Middle frontal gyrus (tissue), 1 donor: ENCODE results near the gene ARL6IP1.
"Not testable (repeated sequence)": the region's sequence is repeated elsewhere in the genome, so short reads cannot be mapped to it uniquely, and the experiment has no call there.

ENCODE experiments used
- DNase-seq: peaks from one replicate; pipeline ENCODE4 v3.0.0-alpha.2; 2015; ENCODE audit warnings: low spot score; ENCODE audit errors: extremely low spot score

ARL6IP1 gene

DNA sequence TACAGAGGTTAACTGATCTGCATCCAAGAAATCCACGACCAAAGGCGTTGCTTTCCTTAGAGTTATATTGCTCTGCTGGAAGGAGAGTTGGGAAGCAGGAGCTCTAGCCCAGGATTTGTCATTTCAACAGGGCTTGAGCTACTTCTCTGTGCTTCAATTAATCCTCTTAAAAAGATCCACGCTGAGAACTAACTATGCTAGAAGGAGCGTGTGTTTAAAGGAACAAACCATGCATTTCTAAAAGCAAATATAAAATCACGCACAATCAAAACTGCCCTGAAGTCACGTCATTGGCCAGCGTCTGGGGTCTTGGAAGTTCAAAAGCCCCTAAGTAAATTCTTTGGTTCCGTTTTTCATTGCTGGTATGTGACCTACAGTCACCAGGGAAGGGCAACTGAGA lies 1.1 kb downstream of the ARL6IP1 start:
- DNase-seq = no peak

DNA sequence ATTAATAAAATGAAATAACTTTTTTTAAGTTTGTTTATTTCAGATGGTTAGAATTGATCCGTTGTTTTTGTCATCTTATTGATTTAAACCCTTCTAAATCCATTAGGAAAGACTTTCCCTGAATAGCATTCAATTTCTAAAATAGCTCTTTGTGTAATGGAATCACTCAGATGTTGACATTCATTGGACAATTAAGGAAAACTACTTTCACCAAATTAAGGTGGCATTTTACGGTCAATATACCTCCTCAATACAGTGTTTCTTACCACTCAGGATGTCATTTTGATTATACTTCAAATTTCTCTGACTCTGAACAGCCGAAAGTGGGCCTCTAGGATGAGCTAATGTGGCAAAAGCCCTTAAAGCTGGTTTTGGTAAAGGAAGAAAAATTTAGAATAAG lies 1.8 kb downstream of the ARL6IP1 start:
- no peak for DNase-seq

DNA sequence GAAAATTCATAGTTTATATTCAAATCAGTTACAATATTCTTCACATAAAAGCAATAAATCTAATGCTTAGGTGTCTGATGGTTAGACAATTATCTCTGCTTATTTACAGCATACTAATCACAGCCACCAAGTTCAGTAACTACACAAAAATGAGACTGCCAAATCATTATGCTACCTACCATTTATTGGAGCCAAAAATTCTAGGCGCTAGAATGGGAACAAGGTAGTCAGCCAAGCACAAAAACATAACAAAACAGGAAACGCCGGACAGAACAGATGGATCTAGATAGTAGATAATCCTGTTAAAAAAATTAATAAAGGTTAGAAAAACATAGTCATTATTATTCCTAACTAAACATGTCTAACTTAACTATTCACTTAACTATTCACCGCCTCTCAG lies 3.6 kb downstream of the ARL6IP1 start:
- DNase-seq = no peak

DNA sequence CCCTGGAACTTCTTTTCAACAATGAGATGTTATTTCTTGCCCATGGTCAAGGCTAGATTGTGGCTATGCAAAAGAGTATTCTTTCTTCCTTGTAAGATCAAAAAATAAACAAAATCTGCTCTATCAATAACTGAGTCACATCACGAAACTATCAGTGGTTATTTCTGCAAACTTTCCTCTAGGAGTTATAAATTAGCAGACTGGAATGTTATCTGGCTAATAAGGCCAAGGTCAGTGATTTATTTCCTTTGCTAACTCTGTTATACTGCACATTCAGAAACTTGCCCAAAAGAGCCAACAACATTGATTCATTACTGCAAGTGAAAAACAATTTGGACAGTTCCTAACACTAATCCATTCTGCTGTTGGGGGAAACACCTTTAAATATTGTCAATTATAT lies 5.0 kb downstream of the ARL6IP1 start:
- no peak for DNase-seq

DNA sequence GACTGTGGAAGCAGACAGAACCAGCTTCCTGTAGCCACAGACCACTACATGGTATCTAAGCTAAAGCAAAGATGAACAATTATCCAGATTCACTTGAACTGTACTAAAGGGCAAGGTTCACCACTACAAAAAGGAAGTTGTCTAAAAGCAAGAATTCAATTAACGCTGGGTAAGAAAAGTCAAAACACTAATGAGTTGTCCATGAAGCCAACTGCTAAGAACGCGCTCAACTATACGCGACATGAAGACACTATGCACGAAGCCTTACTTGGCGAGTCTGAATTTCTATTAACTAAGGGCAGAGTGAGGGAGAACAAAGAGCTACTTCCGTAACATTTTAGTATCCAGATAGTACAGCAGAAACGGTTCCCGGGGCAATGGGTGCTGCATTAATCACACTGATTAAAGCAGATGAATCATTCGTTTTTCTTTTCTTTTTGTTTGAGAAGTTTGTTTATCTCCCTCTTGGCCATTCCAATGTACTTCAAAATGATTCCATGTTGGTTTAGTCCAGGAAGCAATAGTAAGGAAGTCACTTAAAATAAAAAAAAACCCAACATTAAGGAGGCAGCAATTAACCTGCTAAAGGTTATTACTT lies 8.4 kb downstream of the ARL6IP1 start:
- no peak for DNase-seq

DNA sequence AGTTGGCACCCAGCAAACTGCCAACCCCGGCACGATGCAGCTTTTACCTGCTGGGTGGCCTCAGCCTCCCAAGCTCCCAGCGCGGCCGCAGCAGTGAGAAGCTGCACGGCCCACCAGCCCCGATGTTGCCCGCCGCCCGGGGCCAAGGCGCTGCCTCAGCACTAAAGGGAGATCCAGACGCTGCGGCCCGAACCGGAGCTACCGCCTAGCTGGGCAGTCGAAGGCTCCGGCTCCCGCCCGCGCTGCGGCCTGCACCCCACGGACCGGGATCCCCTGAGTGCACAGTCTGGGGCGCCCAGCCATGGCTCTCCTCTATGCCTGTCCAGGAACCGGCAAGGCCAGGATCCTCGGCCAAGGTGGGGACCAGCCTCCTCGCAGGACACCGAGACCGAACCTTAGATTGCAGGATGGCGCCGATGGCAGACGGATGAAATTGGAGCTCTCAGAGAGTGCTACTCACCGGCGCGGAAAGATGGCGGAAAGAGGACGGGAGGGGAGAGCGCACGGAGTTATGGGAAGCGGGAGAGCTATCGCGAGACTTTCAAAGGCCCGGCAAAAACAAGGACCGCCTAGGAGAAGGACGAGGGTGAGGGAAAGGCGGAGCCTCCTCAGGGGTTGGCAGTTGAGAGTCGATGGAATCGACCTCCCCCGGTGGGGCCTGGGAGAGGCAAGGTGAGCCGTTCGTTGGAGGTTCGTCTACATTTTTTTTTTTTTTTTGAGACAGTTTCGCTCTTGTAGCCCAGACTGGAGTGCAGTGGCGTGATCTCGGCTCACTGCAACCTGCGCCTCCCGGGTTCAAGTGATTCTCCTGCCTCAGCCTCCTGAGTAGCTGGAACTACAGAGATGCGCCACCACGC lies 11.3 kb downstream of the ARL6IP1 start, which contains the start of gene RPS15A:
Gene RPS15A (minus strand): TSS at position 485 of the 857 bp plus-strand sequence. CDS start 1,221 bp downstream, outside the sequence.
- DNase-seq = peak; percentile 92

DNA sequence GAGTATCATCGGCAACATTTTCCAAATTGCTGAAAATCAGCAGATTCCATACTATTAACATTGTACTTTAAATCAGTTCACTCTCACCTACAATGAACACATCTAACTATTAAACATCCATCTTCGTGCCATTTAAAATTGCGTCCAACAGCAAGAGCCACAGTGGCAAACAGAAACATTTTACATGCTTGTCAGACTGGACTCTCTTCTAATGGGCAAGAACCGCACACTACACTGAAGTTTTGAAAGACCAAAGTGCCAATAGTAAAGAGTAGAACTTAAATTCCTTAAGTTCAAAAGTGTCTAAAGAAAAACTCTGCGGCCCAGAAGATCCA lies 11.9 kb downstream of the ARL6IP1 start:
- no peak for DNase-seq

DNA sequence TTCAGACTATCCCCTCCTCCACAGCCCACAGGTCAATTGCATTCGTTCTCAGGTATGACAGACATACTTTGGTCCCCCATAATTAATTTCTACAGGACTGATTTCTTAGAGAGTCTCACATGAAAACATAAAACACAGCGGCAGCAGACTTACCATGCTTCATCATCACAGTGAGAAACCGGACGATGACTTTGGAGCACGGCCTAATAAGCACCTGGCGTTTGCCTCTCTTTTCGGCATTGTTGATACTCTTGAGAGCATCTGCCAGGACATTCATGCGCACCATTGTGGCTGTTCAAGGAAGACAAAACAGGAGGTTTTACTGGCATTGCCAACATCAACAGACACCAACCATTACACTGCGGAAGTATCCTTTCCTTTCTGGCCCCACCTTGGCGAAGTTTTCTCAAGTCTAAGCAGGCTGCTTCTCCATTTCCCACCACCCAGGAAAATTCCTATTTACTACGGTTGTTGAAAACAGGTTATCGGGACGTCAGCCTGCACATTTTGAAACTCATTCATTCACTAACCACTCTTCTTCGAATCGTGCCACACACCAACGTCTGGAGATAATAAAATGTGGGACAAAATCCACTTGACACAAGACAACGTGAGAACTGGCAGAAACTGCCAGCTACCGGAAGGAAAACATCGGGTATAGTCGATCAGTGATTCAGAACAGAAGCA lies 12.4 kb downstream of the ARL6IP1 start:
- DNase-seq = no peak

DNA sequence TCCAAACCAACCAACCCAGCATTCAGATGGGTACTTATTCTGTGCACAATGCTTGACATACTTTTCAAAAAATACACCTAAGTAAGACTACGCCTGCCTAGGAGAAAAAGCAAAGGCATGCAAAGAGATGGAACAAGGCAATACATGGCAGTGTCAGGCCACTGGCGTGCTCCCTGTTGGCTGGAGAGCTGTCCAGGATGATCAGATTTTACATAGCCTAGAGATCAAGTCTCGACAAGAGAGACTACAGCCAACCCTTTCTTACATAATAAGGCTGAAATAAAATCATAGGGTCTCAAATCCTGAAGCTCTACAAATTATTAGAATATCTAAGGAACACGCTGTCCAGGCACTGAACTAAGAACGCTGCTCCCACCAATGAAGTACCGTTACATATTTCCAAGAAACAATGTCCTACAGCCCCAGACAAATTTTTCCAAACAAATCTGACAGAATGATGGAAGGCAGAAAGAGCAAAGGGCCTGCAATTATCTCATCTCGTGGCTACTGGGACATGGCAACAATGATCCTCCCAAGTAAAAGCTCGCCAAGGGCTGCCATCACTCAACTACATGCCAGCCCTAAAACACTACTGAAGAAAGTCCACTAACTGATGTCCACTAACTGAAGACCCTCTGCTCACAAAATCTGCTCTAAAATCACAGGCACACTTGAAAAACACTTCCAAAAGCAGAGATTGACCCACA lies 16.3 kb downstream of the ARL6IP1 start:
- no peak for DNase-seq

DNA sequence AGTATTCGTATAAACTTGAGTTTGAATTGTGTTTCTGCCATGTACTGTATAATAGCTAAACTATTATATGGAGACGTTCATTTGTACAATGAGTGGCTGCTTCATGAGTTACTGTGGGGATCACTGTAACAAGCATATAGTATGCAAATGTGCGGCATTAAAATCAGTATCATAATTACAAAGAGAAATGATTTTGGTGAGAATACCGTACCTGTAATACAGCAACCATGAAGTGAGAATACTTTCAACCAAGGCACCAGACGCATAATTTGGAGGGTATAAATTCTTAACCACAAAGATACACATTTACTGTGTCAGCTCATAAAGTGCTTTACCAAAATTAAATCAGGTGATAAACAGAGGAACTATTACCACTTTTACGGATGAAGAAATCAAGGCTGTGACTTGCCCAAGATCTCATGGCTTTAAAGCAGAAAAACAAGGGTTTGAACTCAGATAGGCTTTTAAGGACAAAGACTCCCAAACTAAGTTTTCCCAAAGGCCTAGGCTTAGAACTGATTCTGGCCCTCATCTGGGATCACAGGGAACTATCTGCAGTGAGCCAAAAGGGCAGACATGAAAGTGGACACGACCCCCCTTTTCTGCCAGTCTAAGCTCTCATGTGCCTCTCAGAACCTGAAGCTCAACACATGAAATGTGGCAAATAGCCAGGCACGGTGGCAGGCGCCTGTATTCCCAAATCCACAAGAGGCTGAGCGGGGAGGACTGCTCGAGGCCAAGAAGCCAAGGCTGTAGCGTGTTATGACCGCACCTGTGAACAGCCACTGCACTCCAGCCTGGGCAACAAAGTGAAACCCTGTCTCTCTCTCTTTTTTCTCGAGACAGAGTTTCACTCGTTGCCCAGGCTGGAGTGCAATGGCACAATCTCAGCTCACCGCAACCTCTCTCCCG lies 17.7 kb downstream of the ARL6IP1 start:
- DNase-seq = no peak

DNA sequence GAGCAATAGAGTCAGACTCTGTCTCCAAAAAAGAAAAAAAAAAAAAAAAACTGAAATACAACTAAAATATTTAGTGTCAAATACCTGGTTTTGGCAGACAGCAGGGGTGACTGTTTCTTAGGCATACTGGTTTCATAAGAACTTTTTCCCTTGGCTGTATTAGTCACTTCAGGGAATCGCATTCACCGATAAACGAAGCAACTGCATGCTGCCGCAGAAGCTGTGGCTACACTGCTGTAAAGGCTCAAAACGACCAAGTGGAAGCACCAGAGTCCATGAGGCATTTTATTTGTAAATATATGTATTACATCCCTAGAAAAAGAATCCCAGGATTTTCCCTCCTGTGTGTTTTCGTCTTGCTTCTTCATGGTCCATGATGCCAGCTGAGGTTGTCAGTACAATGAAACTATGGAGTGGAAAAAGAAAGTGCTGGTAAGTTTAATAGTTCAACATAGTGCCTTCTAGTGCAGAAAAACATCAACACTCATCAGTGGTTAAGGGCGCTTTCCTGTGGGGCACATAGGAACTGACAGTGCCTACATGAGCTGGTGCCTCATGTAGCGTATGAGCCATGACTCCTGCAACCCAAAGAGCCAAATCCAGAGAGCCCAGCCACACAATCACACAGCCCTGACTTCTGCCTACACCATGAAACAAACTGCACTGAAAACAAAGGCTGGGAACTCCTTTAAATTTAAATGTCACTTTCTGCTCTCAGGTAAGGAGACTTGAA lies 18.5 kb downstream of the ARL6IP1 start:
- no peak for DNase-seq

DNA sequence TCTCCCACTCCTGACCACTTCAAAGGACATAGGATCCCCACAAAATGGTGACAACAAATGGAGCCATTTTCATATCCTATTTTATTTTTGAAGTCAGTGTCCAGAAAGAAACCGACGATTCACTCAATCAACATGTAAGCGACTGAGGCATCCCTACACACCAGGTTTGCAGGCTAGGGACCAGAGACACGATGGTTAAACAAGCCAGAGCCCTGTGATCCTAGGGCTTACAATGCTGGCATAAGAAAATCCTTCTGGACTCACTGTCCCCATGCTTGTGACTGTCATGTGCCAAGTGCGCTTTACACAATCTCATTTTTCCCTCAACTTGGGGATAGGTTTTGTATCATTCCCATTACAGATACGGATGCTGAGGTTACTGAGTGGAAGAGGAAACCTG lies 20.1 kb downstream of the ARL6IP1 start:
- not testable (repeated sequence) for DNase-seq

DNA sequence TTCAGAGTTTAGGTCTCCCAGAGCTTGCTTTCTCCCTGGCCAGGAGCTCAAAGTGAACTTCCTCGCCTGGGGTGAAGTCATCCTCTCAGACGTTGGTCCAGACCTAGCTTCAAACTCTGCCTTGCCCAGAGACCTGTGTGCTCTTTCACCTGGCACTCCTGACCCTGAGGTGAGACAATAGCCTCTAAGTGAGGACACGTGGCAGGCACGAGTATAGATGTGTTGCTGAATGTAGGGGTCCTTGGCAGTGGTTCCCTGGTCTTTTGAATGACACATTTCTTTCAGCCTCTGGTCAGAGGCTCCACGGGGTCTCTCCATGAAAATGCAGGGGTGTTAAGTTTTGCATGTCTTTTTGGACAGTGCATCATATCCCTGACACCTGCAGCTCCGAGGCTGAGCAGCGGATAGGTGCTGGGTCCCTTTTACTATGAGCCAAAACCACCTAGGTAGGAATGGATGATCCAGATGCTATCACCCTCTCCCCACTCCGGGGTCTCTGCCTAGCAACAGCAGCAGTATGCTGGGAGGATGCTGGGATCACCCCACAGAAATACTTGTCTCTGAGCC lies 20.8 kb downstream of the ARL6IP1 start:
- not testable (repeated sequence) for DNase-seq

DNA sequence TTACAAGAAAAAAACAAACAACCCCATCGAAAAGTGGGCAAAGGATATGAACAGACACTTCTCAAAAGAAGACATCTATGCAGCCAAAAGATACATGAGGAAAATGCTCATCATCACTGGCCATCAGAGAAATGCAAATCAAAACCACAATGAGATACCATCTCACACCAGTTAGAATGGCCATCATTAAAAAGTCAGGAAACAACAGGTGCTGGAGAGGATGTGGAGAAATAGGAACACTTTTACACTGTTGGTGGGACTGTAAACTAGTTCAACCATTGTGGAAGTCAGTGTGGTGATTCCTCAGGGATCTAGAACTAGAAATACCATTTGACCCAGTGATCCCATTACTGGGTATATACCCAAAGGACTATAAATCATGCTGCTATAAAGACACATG lies 23.7 kb downstream of the ARL6IP1 start:
- not testable (repeated sequence) for DNase-seq

DNA sequence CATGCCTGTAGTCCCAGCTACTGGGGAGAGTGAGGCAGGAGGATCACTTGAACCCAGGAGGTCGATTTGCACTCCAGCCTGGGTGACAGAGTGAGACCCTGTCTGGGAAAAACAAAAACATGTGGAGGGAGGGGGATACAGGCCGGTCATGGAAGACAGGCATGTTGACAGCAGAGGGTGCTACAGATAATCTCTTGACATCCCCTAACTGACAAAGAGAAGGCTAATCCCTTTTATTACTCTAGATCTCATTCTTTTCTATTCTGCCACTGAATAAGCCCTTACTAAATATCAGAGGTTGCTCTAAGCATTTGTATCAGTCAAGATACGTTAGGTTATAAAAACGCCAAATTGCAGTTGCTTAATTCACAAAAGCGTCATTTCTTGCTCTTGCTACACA lies 25.0 kb downstream of the ARL6IP1 start:
- not testable (repeated sequence) for DNase-seq

DNA sequence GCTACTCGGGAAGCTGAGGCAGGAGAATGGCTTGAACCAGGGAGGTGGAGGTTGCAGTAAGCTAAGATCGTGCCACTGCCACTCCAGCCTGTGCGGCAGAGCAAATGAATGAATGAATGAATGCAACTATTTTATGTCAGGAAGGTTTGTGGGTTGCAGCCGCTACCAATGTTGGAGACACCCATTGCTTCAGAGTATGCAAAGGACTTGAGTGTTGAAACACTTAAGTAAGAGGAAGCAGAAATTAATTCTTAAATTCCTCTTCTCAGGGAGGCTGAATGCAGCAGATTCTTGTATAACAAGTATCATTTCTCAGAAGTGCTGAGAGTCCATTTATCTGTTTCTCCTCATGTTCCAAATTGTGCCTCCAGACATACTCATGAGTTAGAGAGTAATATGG lies 26.7 kb downstream of the ARL6IP1 start:
- not testable (repeated sequence) for DNase-seq

DNA sequence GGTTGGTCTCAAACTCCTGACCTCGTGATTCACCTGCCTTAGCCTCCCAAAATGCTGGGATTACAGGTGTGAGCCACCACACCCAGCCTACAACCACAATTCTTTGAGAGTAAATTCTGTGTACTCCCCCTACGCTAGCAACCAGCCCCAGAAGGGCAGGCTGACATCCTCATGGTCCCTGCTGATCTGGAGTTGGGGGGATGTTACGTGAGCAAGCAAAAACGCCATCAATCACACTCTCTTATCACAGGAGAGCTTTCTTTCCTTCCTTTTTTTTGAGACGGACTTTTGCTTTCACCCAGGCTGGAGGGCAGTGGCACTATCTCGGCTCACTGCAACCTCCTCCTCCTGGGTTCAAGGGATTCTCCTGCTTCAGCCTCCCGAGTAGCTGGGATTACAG lies 29.2 kb downstream of the ARL6IP1 start:
- DNase-seq = not testable (repeated sequence)

DNA sequence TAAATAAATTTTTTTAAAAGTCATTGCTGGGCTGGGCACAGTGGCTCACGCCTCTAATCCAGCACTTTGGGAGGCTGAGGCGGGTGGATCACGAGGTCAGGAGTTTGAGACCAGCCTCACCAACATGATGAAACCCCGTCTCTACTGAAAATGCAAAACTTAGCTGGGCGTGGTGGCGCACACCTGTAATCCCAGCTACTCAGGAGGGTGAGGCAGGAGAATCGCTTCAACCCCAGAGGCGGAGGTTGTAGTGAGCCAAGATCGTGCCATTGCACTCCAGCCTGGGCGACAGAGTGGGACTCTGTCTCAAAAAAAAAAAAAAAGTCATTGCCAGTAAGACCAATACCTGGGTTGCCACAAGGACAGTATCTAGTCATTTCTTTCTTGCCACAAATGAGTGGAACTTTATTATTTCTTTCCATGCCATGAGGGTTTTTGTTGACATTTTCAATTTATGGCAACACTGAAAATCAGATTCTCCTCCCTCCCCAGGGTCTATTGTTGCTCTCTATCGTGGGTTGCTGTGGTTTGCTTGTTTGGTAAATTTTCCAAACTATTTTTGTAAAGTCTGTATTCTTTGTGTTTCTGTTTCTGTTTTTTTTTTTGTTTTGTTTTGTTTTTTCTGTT lies 30.9 kb downstream of the ARL6IP1 start:
- not testable (repeated sequence) for DNase-seq

DNA sequence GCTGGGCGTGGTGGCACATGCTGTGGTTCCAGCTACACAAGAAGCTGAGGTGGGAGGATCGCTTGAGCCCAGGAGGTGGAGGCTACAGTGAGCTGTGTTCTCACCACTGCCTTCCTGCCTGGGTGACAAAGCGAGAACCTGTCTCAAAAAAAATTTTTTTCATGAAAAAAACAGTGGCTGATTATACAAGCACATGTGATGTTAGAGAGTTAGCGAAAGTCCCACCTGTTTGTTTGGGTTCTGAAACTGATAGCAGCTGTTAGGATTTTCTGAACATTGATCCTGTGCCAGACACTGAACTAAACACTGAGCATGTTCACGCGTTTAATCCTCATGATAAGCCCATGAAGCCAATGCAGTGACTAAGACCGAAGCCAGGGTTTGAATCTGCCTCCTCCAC lies 34.1 kb downstream of the ARL6IP1 start:
- not testable (repeated sequence) for DNase-seq
